ENCODE measurements around the gene SLCO2A1.

SLCO2A1 gene

GRCh38 chr3:133915685-133916658, 113.8 kb downstream of the SLCO2A1 start:
- H3K4me3 Mint-ChIP-seq = no peak overlapping the region
- H3K4me1 Mint-ChIP-seq (ENCODE audit: low read depth) = no peaks in the 10 kb centered on the region
- peaks cover 4% of the 10 kb centered on the region for H3K27me3 Mint-ChIP-seq
- H3K27ac Mint-ChIP-seq = no peak overlapping the region
- no peaks in the 10 kb centered on the region for H3K9me3 Mint-ChIP-seq
- intact Hi-C loops (cut with micrococcal nuclease) = no loop called here
- no peaks in the 10 kb centered on the region for H3K36me3 Mint-ChIP-seq (ENCODE audit: low read depth)

GRCh38 chr3:133914839-133915600, 114.7 kb downstream of the SLCO2A1 start:
- peaks cover 3% of the 10 kb centered on the region for H3K27me3 Mint-ChIP-seq
- no peaks in the 10 kb centered on the region for H3K9me3 Mint-ChIP-seq
- H3K36me3 Mint-ChIP-seq (ENCODE audit: low read depth) = no peaks in the 10 kb centered on the region
- H3K4me3 Mint-ChIP-seq = no peak overlapping the region
- no peaks in the 10 kb centered on the region for H3K4me1 Mint-ChIP-seq (ENCODE audit: low read depth)
- intact Hi-C loops (cut with micrococcal nuclease) = no loop called here
- H3K27ac Mint-ChIP-seq = no peak overlapping the region

- Mint-ChIP-seq H3K4me1 (ENCODE audit: low read depth) (no peaks in the 10 kb centered on the region), H3K27me3 (peaks cover 3% of the 10 kb centered on the region)
These were observed 119.3 kb downstream of the SLCO2A1 start for GRCh38 chr3:133910422-133910821.

DNA sequence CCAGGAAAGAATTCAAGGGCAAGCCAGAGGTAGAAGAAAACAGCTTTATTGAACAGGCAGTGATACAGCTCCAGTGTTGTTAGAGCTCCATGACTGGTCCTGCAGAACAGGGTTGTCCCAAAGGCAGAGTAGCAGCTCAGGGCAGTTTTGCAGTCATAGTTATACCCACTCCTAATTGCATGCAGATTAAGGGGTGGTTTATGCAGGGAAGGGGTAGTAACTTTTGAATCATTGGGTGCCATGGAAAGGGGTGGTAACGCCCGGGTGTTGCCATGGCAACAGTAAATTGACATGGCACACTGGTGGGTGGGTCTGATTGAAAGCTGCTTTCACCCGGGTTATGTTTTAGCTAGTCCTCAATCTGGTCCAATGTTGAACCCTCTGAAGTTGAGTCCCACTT, 124.3 kb downstream of the SLCO2A1 start:
- intact Hi-C loops (cut with micrococcal nuclease) = no loop called here
- H3K27me3 Mint-ChIP-seq = peaks cover 2% of the 10 kb centered on the region
- no peaks in the 10 kb centered on the region for H3K4me1 Mint-ChIP-seq (ENCODE audit: low read depth)
- H3K9me3 Mint-ChIP-seq = no peaks in the 10 kb centered on the region
- H3K4me3 Mint-ChIP-seq = no peak overlapping the region
- no peak overlapping the region for H3K27ac Mint-ChIP-seq
- H3K36me3 Mint-ChIP-seq (ENCODE audit: low read depth) = no peaks in the 10 kb centered on the region

More at GRCh38 chr3:133910422-133910821, 119.3 kb downstream of the SLCO2A1 start:
- H3K9me3 Mint-ChIP-seq = no peaks in the 10 kb centered on the region
- H3K36me3 Mint-ChIP-seq (ENCODE audit: low read depth) = no peaks in the 10 kb centered on the region
- intact Hi-C loops (cut with micrococcal nuclease) = no loop called here
- H3K4me3 Mint-ChIP-seq = no peak overlapping the region
- no peak overlapping the region for H3K27ac Mint-ChIP-seq

DNA sequence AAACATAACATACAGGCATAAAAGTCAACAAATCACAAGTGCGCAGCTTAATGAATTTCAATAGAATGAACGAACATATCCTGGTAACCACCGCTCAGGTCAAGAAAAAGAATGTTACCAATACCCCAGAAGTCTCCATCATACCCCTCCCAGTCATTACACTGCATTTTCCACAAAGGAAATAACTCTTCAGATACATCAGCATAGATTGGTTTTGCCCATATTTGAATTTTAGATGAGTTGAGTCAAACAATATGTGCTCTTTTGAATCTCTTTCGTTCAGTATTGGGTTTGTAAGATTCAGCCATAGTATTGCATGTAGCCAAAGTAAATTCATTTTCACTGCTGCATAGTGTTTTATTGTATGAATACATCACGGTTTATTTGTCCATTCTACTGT, 127.9 kb downstream of the SLCO2A1 start:
- intact Hi-C loops (cut with micrococcal nuclease) = no loop called here
- no peaks in the 10 kb centered on the region for H3K36me3 Mint-ChIP-seq (ENCODE audit: low read depth)
- peaks cover 20% of the 10 kb centered on the region for H3K27me3 Mint-ChIP-seq
- H3K4me1 Mint-ChIP-seq (ENCODE audit: low read depth) = no peaks in the 10 kb centered on the region
- no peak overlapping the region for H3K4me3 Mint-ChIP-seq
- no peak overlapping the region for H3K27ac Mint-ChIP-seq
- H3K9me3 Mint-ChIP-seq = no peaks in the 10 kb centered on the region

GRCh38 chr3:133901083-133901482, 128.6 kb downstream of the SLCO2A1 start:
- H3K9me3 Mint-ChIP-seq = no peaks in the 10 kb centered on the region
- intact Hi-C loops (cut with micrococcal nuclease) = no loop called here
- no peak overlapping the region for H3K4me3 Mint-ChIP-seq
- peaks cover 27% of the 10 kb centered on the region for H3K27me3 Mint-ChIP-seq
- H3K4me1 Mint-ChIP-seq (ENCODE audit: low read depth) = peaks cover under 1% of the 10 kb centered on the region
- H3K36me3 Mint-ChIP-seq (ENCODE audit: low read depth) = no peaks in the 10 kb centered on the region
- H3K27ac Mint-ChIP-seq = no peak overlapping the region

- no peak overlapping the region for H3K4me3 Mint-ChIP-seq
- no peaks in the 10 kb centered on the region for H3K36me3 Mint-ChIP-seq (ENCODE audit: low read depth)
- no peak overlapping the region for H3K27ac Mint-ChIP-seq
- no peaks in the 10 kb centered on the region for H3K9me3 Mint-ChIP-seq
- peaks cover 38% of the 10 kb centered on the region for H3K27me3 Mint-ChIP-seq
- intact Hi-C loops (cut with micrococcal nuclease) = no loop called here
- H3K4me1 Mint-ChIP-seq (ENCODE audit: low read depth) = peaks cover 10% of the 10 kb centered on the region
These were observed 130.4 kb downstream of the SLCO2A1 start for GRCh38 chr3:133899311-133899710.

GRCh38 chr3:133897547-133897946, 132.2 kb downstream of the SLCO2A1 start:
- no peaks in the 10 kb centered on the region for H3K36me3 Mint-ChIP-seq (ENCODE audit: low read depth)
- no peak overlapping the region for H3K4me3 Mint-ChIP-seq
- H3K27ac Mint-ChIP-seq = no peak overlapping the region
- H3K27me3 Mint-ChIP-seq = peaks cover 55% of the 10 kb centered on the region
- H3K4me1 Mint-ChIP-seq (ENCODE audit: low read depth) = peaks cover 10% of the 10 kb centered on the region
- intact Hi-C loops (cut with micrococcal nuclease) = no loop called here
- no peaks in the 10 kb centered on the region for H3K9me3 Mint-ChIP-seq

- intact Hi-C loops (cut with micrococcal nuclease) = no loop called here
- Mint-ChIP-seq H3K27ac (no peak overlapping the region), H3K9me3 (no peaks in the 10 kb centered on the region), H3K27me3 (peaks cover 61% of the 10 kb centered on the region), H3K4me1 (ENCODE audit: low read depth) (peaks cover 10% of the 10 kb centered on the region), H3K4me3 (peak overlapping the region; percentile 6), H3K36me3 (ENCODE audit: low read depth) (no peaks in the 10 kb centered on the region)
These were observed 133.5 kb downstream of the SLCO2A1 start for GRCh38 chr3:133896002-133896761.

DNA sequence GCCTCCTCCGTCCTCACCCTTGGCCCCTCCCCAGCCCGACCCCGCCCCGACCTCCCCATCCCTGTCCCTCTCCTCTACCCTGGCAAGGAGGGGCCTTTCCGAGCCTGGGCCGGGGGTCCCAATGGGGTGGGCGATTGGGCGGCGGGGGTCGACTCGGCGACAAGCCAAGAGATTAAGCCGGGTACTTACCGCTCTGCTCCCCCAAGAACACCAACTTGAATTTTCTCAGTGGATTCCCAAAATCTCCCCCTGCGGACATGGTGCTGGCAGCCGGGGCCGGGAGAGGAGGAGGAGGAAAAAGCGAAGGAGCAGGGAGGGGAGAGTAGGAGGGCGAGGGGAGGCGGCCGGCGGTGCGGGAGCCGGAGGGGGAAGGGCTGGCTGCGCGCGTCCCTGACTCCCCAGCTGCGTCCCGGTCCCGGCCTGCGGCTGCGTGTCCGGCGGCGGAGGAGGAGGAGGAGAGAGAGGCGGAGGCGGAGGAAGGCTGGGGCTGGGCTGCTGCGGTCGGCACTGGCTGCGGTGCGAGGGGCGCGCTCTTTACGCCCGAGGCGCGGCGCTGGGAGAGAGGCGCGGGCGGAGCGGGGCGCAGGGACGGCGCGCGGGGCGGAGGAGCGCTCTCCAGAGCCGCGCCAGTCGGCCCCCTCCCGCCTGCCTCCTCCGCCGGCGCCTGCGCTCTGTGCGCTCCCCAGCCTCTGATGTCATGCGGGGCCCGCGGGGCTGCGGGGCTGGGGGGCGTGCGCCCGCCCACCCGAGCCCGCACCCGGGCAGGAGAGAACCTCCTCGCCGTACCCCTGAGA, 134.3 kb downstream of the SLCO2A1 start, which contains the start of gene RAB6B:
TSS of gene RAB6B (minus strand) at position 675 of the 794 bp plus-strand sequence. CDS start at position 259, 416 bp downstream.
- Mint-ChIP-seq H3K27me3 (peaks cover 62% of the 10 kb centered on the region), H3K4me3 (peak within 1 kb of the TSS; percentile 56), H3K9me3 (no peaks in the 10 kb centered on the region), H3K36me3 (ENCODE audit: low read depth) (no peaks in the 10 kb centered on the region), H3K27ac (no peak within 1 kb of the TSS), H3K4me1 (ENCODE audit: low read depth) (peaks cover 10% of the 10 kb centered on the region)
- intact Hi-C loops (cut with micrococcal nuclease) = no loop called here

DNA sequence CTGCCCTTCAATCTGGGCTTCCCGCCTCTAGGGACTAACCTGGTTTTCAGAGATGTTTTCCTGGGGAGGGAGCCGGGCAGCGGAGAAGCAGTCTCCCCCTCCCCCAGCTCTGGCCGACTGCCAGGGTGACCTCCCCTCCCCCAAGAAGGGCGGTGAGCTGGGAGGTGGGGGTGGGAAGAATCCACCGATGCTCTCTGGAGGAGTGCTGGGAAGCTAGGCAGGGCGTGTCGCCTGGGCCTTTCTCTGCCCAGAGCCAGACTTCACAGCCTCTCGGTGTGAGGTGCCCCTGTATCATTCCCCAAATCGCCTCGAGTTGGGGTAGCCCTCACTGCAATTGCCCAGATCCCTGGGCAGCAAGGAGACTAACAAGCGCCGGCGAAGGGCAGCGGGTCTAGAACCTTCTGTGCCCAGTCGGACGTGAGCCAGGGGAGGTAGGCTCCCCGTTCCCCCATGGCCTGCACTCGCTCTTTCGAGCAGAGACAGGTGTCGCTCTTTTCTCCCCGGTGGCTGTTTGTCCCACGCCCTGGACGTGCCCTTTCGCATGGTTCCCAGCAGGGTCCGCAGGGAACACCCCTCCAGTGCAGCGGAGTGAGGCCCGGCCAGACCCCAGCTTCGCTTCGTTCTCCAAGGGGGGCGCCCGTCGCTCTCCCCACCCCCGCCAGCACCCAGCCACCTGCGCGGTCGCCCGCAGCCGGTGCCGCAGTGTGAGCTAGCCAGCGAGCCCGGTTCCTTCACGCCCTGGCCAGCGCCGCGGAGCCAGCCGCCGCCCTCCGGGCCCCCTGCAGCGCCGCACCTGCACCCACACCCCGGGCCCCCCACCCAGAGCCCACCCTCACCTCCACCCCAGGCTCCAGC, 135.1 kb downstream of the SLCO2A1 start:
- Mint-ChIP-seq H3K27me3 (peaks cover 61% of the 10 kb centered on the region), H3K36me3 (ENCODE audit: low read depth) (no peaks in the 10 kb centered on the region), H3K27ac (no peak overlapping the region), H3K4me1 (ENCODE audit: low read depth) (peaks cover 10% of the 10 kb centered on the region), H3K4me3 (no peak overlapping the region), H3K9me3 (no peaks in the 10 kb centered on the region)
- intact Hi-C loops (cut with micrococcal nuclease) = no loop called here

GRCh38 chr3:133893683-133894352, 135.9 kb downstream of the SLCO2A1 start:
- Mint-ChIP-seq H3K4me3 (no peak overlapping the region), H3K9me3 (no peaks in the 10 kb centered on the region), H3K27me3 (peaks cover 60% of the 10 kb centered on the region), H3K27ac (no peak overlapping the region), H3K4me1 (ENCODE audit: low read depth) (peaks cover 10% of the 10 kb centered on the region), H3K36me3 (ENCODE audit: low read depth) (no peaks in the 10 kb centered on the region)
- intact Hi-C loops (cut with micrococcal nuclease) = no loop called here
